Measurements from ENCODE around the gene PIR. TPM values are rescaled to one million over a fixed set of nuclear protein-coding genes. Genes with fewer than 3 reads are reported as not detected.

Gene PIR
- total RNA-seq, 1 experiment from 2014 or later = 27.5 TPM

DNA sequence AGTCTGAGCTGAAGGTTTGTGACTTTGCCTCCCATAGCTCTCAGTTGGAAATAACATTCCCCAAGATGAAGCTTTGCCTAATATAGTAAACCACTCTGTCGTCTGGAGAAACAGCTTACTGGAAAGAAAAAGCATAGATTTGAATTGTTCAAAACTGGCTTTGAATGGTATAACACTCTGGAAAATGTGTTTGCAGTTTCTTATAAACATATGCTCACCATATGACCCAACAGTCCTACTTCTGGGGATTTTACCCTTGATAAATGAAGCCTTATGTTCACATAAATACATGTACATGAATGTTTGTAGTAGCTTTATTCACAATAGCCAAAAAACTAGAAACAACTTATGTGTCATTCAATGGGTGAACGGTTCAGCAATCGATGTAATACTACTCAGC, 119.2 kb downstream of the PIR start:
- H3K9me2 ChIP-seq (ENCODE audit: insufficient read depth) = no peaks in the 10 kb centered on the region
- H4K20me1 ChIP-seq (ENCODE audit: insufficient read depth) = no peaks in the 10 kb centered on the region
- intact Hi-C loops (cut with micrococcal nuclease) = no loop called here
- ChIA-PET RAD21 (ENCODE audit: low non-redundant PET in 1 of 2, low total read pairs in 2 of 2, uncharacterized antibody in 2 of 2, unreplicated experiment in 2 of 2) (no interaction called here), CTCF (no interaction called here), POLR2A (no interaction called here)
- no peaks in the 10 kb centered on the region for H3K9me3 ChIP-seq (ENCODE audit: control insufficient read depth in 1 of 2, insufficient read depth in 1 of 2, low read depth in 1 of 2, low read length in 2 of 2)
- H3K27ac ChIP-seq (ENCODE audit: low read depth, low read length) = no peak overlapping the region
- H3K4me3 ChIP-seq (replicated peaks in 1 of 2; ENCODE audit: low read depth in 1 of 2, low read length in 2 of 2) = no peak overlapping the region
- no peaks in the 10 kb centered on the region for H3K4me1 ChIP-seq (ENCODE audit: control insufficient read depth in 1 of 2, insufficient read depth in 2 of 2, low read length in 2 of 2)
- no peak overlapping the region for H3K4me2 ChIP-seq (ENCODE audit: low read length)
- no peaks in the 10 kb centered on the region for H3K27me3 ChIP-seq (ENCODE audit: insufficient read depth, low read length)
- no peaks in the 10 kb centered on the region for H3K79me2 ChIP-seq (ENCODE audit: insufficient read depth, low read length)
- BruUV-seq (replicated peaks) = no TSS peak
- ATAC-seq (no peak), DNase-seq (ENCODE audit: low read depth, low spot score) (no peak)
- no peak overlapping the region for H2AFZ ChIP-seq (ENCODE audit: low read depth, low read length, poor library complexity, severe bottlenecking)
- TF ChIP-seq REST (IDR thresholded peaks at IDR 0.05; ENCODE audit: low read depth) (no peak), TCF7L2 (IDR thresholded peaks at IDR 0.05; ENCODE audit: borderline replicate concordance, extremely low read depth, insufficient read depth, insufficient read length) (no peak), SIN3A (IDR thresholded peaks at IDR 0.05; ENCODE audit: low read depth) (no peak), ZBTB33 (IDR thresholded peaks at IDR 0.05; ENCODE audit: extremely low read depth, insufficient replicate concordance, low read length) (no peak), JUND (IDR thresholded peaks at IDR 0.05) (no peak), MAX (IDR thresholded peaks at IDR 0.05) (no peak)
- no peaks in the 10 kb centered on the region for H3K36me3 ChIP-seq (ENCODE audit: control insufficient read depth in 1 of 2, insufficient read depth in 2 of 2, low read length in 2 of 2)
- H3K9ac ChIP-seq (ENCODE audit: low read length) = no peak overlapping the region

All from HCT116 (cell line).